GM23338 (cell line): ENCODE data around the gene NARS2. TPM values are rescaled to one million over a fixed set of nuclear protein-coding genes. Genes with fewer than 3 reads are reported as not detected.

Experiments
- ATAC-seq: fragments of 200-7000 bp; cut with Tn5 transposase; 3 replicates; pipeline ENCODE4 v1.9.1; 2020
- DNase-seq: peaks from one replicate; pipeline ENCODE4 v3.0.0-alpha.2; 2015; ENCODE audit warnings: low spot score
- H2AFZ ChIP-seq: fragments of 200-600 bp; sonication (generic); 2 replicates; pipeline ENCODE4 v1.8.0; 2016; ENCODE audit warnings: antibody characterized with exemption, mild to moderate bottlenecking, moderate library complexity
- H3F3A ChIP-seq: fragments of 200-600 bp; sonication (generic); replicated peaks from 2 replicates; pipeline ENCODE4 v1.8.0; 2017; ENCODE audit warnings: antibody characterized with exemption, mixed run types, low read depth
- H3K27ac ChIP-seq: fragments of 200-600 bp; sonication (generic); 2 replicates; pipeline ENCODE4 v1.6.1; 2016; ENCODE audit warnings: low read depth
- H3K27me3 ChIP-seq: fragments of 200-600 bp; sonication (generic); 2 replicates; pipeline ENCODE4 v1.8.0; 2016; ENCODE audit warnings: mild to moderate bottlenecking, mixed run types, moderate library complexity; ENCODE audit not compliant: insufficient read depth
- H3K36me3 ChIP-seq: fragments of 200-600 bp; sonication (generic); 2 replicates; pipeline ENCODE4 v1.8.0; 2016; ENCODE audit warnings: mild to moderate bottlenecking; ENCODE audit not compliant: insufficient read depth
- H3K4me1 ChIP-seq: fragments of 200-600 bp; sonication (generic); 2 replicates; pipeline ENCODE4 v1.8.0; 2016; ENCODE audit warnings: mild to moderate bottlenecking, moderate library complexity; ENCODE audit not compliant: insufficient read depth
- H3K4me2 ChIP-seq: fragments of 200-600 bp; sonication (generic); 2 replicates; pipeline ENCODE4 v1.7.1; 2017; ENCODE audit warnings: mixed run types
- H3K4me3 ChIP-seq: fragments of 200-600 bp; sonication (generic); 2 replicates; pipeline ENCODE4 v1.6.1; 2016; ENCODE audit warnings: mixed run types
- H3K79me2 ChIP-seq: fragments of 200-600 bp; sonication (generic); replicated peaks from 2 replicates; pipeline ENCODE4 v1.8.0; 2017; ENCODE audit warnings: mild to moderate bottlenecking; ENCODE audit not compliant: insufficient read depth
- H3K9me2 ChIP-seq: fragments of 200-600 bp; sonication (generic); 2 replicates; pipeline ENCODE4 v1.8.0; 2017; ENCODE audit not compliant: insufficient read depth
- H4K20me1 ChIP-seq: fragments of 200-600 bp; sonication (generic); replicated peaks from 2 replicates; pipeline ENCODE4 v1.8.0; 2017; ENCODE audit warnings: mild to moderate bottlenecking; ENCODE audit not compliant: insufficient read depth
- H3K27ac Mint-ChIP-seq: 2 replicates; pipeline ENCODE4 v1.8.0; 2020; ENCODE audit warnings: inconsistent platforms, mild to moderate bottlenecking, moderate library complexity, mixed read lengths
- H3K27me3 Mint-ChIP-seq: 3 replicates; pipeline ENCODE4 v1.8.0; 2022; ENCODE audit warnings: low read depth, mild to moderate bottlenecking, moderate library complexity, mixed read lengths, inconsistent platforms; ENCODE audit not compliant: insufficient read depth, poor library complexity
- H3K36me3 Mint-ChIP-seq: 3 replicates; pipeline ENCODE4 v1.8.0; 2021; ENCODE audit warnings: low read depth, mild to moderate bottlenecking, inconsistent platforms, moderate library complexity, mixed read lengths
- H3K4me1 Mint-ChIP-seq: 3 replicates; pipeline ENCODE4 v1.8.0; 2020; ENCODE audit warnings: mild to moderate bottlenecking, inconsistent platforms, mixed read lengths
- H3K4me3 Mint-ChIP-seq: 3 replicates; pipeline ENCODE4 v1.8.0; 2021; ENCODE audit warnings: moderate library complexity, mild to moderate bottlenecking, inconsistent platforms, mixed read lengths
- H3K9me3 Mint-ChIP-seq: 3 replicates; pipeline ENCODE4 v1.8.0; 2020; ENCODE audit warnings: moderate library complexity, mild to moderate bottlenecking, inconsistent platforms, mixed read lengths
- CREB1 ChIP-seq: fragments of 250-450 bp; sonication (Bioruptor Pico); IDR thresholded peaks from 2 replicates; pipeline ENCODE4 v1.5.0; 2020; ENCODE audit warnings: low read depth, mild to moderate bottlenecking, moderate library complexity
- CTCF ChIP-seq, 2 experiments: fragments of 200-600 bp in 1 of 2; sonication (generic) in 1 of 2; conservative IDR thresholded peaks; 2 replicates each; pipeline versions ENCODE4 v1.5.1 to v1.6.1; 2016 to 2017; ENCODE audit warnings: antibody characterized with exemption in 2 of 2, low read depth in 2 of 2, mild to moderate bottlenecking in 2 of 2, moderate library complexity in 1 of 2
- EZH2 ChIP-seq: fragments of 200-600 bp; sonication (generic); IDR thresholded peaks from one replicate; pipeline ENCODE4 v1.8.0; 2017; ENCODE audit warnings: antibody characterized with exemption, mild to moderate bottlenecking, low read depth; ENCODE audit not compliant: unreplicated experiment
- EZH2phosphoT487 ChIP-seq: fragments of 200-600 bp; sonication (generic); IDR thresholded peaks from one replicate; pipeline ENCODE4 v1.8.1; 2018; ENCODE audit warnings: antibody characterized with exemption; ENCODE audit not compliant: unreplicated experiment
- JUNB ChIP-seq: IDR thresholded peaks from one replicate; pipeline ENCODE4 v1.6.1; 2016; ENCODE audit warnings: antibody characterized with exemption; ENCODE audit not compliant: unreplicated experiment
- POLR2AphosphoS5 ChIP-seq: IDR thresholded peaks from 2 replicates; pipeline ENCODE4 v1.6.1; 2016; ENCODE audit warnings: antibody characterized with exemption, low read depth
- REST ChIP-seq: IDR thresholded peaks from one replicate; pipeline ENCODE4 v1.6.1; 2018; ENCODE audit warnings: antibody characterized with exemption; ENCODE audit not compliant: unreplicated experiment
- STAT1 ChIP-seq: IDR thresholded peaks from one replicate; pipeline ENCODE4 v1.6.1; 2016; ENCODE audit warnings: antibody characterized with exemption; ENCODE audit not compliant: unreplicated experiment
- ZNF114 ChIP-seq: fragments of 250-450 bp; sonication (Bioruptor Pico); IDR thresholded peaks from 2 replicates; pipeline ENCODE4 v1.5.0; 2020; ENCODE audit warnings: mild to moderate bottlenecking, moderate library complexity
- long read RNA-seq: library from polyadenylated mRNA; unstranded; transcript quantifications from one replicate; pipeline ENCODE4 v2.0.0, GENCODE V29; 2020; ENCODE audit not compliant: unreplicated experiment
- polyA plus RNA-seq: library from polyadenylated mRNA; unstranded; fragments of >200 nt; fragmentation: Nextera tagmentation; extraction: Ambion mirVana; gene quantifications from 2 replicates; pipeline ENCODE4 v1.2.1, GENCODE V29; 2016
- total RNA-seq: library from RNA; depleted of rRNA; stranded (reverse); fragments of >200 nt; shearing (Covaris generic); gene quantifications from 2 replicates; pipeline ENCODE4 v1.2.3, GENCODE V29; 2014; rRNA removed

Gene NARS2
- 40.9 and 45.7 TPM in 2 replicates for total RNA-seq
- polyA plus RNA-seq: 50.9 and 62.0 TPM in 2 replicates
- long read RNA-seq, transcript NARS2-201 (14 exons, 2,519 nt): major isoform, 24 of 44 reads
- long read RNA-seq, partial matches to known transcripts: 2 of 44 reads
- long read RNA-seq, other reads (novel, unspliced or antisense): 18 of 44 reads

GRCh38 chr11:78574386-78575381 is at the start of gene NARS2:
Gene NARS2 (minus strand): TSS chr11:78574864. CDS start chr11:78574488, 376 bp downstream.
- H3K27me3 Mint-ChIP-seq: peaks cover 2% of the 10 kb centered on the region
- peaks cover 35% of the 10 kb centered on the region for H3K4me1 ChIP-seq
- H2AFZ ChIP-seq: peak within 1 kb of the TSS; percentile 88
- H3F3A ChIP-seq: 0 out of 2 replicates have a peak, but pooled peaks cover 4% of the 10 kb centered on the region
- peaks cover 28% of the 10 kb centered on the region for H3K79me2 ChIP-seq
- H3K36me3 Mint-ChIP-seq: peaks cover 14% of the 10 kb centered on the region
- peaks cover 27% of the 10 kb centered on the region for H3K4me1 Mint-ChIP-seq
- peak within 1 kb of the TSS; percentile 98 for H3K4me3 Mint-ChIP-seq
- no peaks in the 10 kb centered on the region for H3K27me3 ChIP-seq
- H3K4me2 ChIP-seq: peak within 1 kb of the TSS; percentile 85
- no peaks in the 10 kb centered on the region for H3K9me2 ChIP-seq
- H3K4me3 ChIP-seq: peak within 1 kb of the TSS; percentile 70
- H3K27ac Mint-ChIP-seq: peak within 1 kb of the TSS; percentile 98
- H3K36me3 ChIP-seq: peaks cover 3% of the 10 kb centered on the region; the same call in 1 of the 2 replicates
- peak within 1 kb of the TSS; percentile 80 for H3K27ac ChIP-seq
- peak; percentile 98 for TF ChIP-seq POLR2AphosphoS5
- TF ChIP-seq JUNB: no peak
- TF ChIP-seq ZNF114 (CRISPR knock-in tag): no peak
- no peak for TF ChIP-seq STAT1
- TF ChIP-seq CREB1 (CRISPR knock-in tag): peak; percentile 92
- no peaks in the 10 kb centered on the region for H4K20me1 ChIP-seq
- no peaks in the 10 kb centered on the region for H3K9me3 Mint-ChIP-seq
- ATAC-seq: peak; percentile 92
- DNase-seq: peak; percentile 98

GRCh38 chr11:78622666-78623065 is 48.0 kb upstream of the NARS2 start:
- no peak overlapping the region for H3K27ac Mint-ChIP-seq
- Histone ChIP-seq H3K4me3 (no peak overlapping the region), H3K27ac (no peak overlapping the region), H3K4me2 (no peak overlapping the region), H3F3A (no peaks in the 10 kb centered on the region), H3K9me2 (0 out of 2 replicates have a peak, but pooled peaks cover 3% of the 10 kb centered on the region), H4K20me1 (no peaks in the 10 kb centered on the region), H3K79me2 (no peaks in the 10 kb centered on the region), H2AFZ (no peak overlapping the region), H3K36me3 (no peaks in the 10 kb centered on the region), H3K4me1 (no peaks in the 10 kb centered on the region), H3K27me3 (no peaks in the 10 kb centered on the region)
- no peak for ATAC-seq
- no peak for DNase-seq
- peaks cover 2% of the 10 kb centered on the region for H3K27me3 Mint-ChIP-seq
- H3K9me3 Mint-ChIP-seq: peaks cover 16% of the 10 kb centered on the region
- peaks cover 11% of the 10 kb centered on the region; the same call in 2 of the 3 replicates for H3K36me3 Mint-ChIP-seq
- H3K4me3 Mint-ChIP-seq: no peak overlapping the region
- H3K4me1 Mint-ChIP-seq: no peaks in the 10 kb centered on the region
- TF ChIP-seq CREB1 (CRISPR knock-in tag): no peak
- no peak for TF ChIP-seq POLR2AphosphoS5
- no peak for TF ChIP-seq EZH2phosphoT487
- no peak for TF ChIP-seq EZH2
- no peak for TF ChIP-seq CTCF (conservative IDR thresholded peaks at IDR 0.05; ENCODE audit: low read depth in 2 of 2)
- no peak for TF ChIP-seq STAT1
- no peak for TF ChIP-seq JUNB
- no peak for TF ChIP-seq REST
